GM12878 (cell line): ENCODE measurements around the gene DNAJC2.

Experiments
- BHLHE40 ChIP-seq, 2 experiments: fragments of 450-650 bp in 1 of 2; IDR thresholded peaks; 2 replicates each; pipeline ENCODE4 v1.6.1; 2011 to 2017; ENCODE audit warnings: low read depth in 2 of 2, borderline replicate concordance in 1 of 2, improper control_type of control experiment in 1 of 2, low read length in 1 of 2, mild to moderate bottlenecking in 1 of 2
- CREB1 ChIP-seq: IDR thresholded peaks from 2 replicates; pipeline ENCODE4 v1.6.1; 2012; ENCODE audit warnings: low read depth, mild to moderate bottlenecking, inconsistent platforms
- CREM ChIP-seq: IDR thresholded peaks from 2 replicates; pipeline ENCODE4 v1.6.1; 2014; ENCODE audit warnings: antibody characterized with exemption, low read depth
- CTCF ChIP-seq, 3 experiments: IDR thresholded peaks in 2 of 3; conservative IDR thresholded peaks in 1 of 3; 2 replicates each; pipeline ENCODE4 v1.5.1; 2011; ENCODE audit warnings: low read depth in 3 of 3, low read length in 3 of 3, mild to moderate bottlenecking in 3 of 3, control low read depth in 2 of 3, moderate library complexity in 2 of 3, inconsistent platforms in 1 of 3, mixed read lengths in 1 of 3; ENCODE audit not compliant: control insufficient read depth in 2 of 3, insufficient read depth in 1 of 3; ENCODE audit errors: extremely low read depth in 1 of 3
- HDAC2 ChIP-seq: fragments of 200-600 bp; sonication (generic); IDR thresholded peaks from 2 replicates; pipeline ENCODE4 v1.6.1; 2017
- MAX ChIP-seq: IDR thresholded peaks from 2 replicates; pipeline ENCODE4 v1.6.1; 2012; ENCODE audit warnings: low read depth, low read length, improper control_type of control experiment
- POLR2A ChIP-seq: IDR thresholded peaks from 2 replicates; pipeline ENCODE4 v1.6.1; 2011; ENCODE audit warnings: low read depth, mild to moderate bottlenecking, low read length
- RAD21 ChIP-seq: IDR thresholded peaks from 2 replicates; pipeline ENCODE4 v1.6.1; 2011; ENCODE audit warnings: mild to moderate bottlenecking, low read depth, low read length, moderate library complexity; ENCODE audit not compliant: insufficient read depth
- SIN3A ChIP-seq: IDR thresholded peaks from 2 replicates; pipeline ENCODE4 v1.6.1; 2012; ENCODE audit warnings: low read depth, low read length, improper control_type of control experiment
- SMC3 ChIP-seq: IDR thresholded peaks from 2 replicates; pipeline ENCODE4 v1.6.1; 2011; ENCODE audit warnings: low read length, improper control_type of control experiment, borderline replicate concordance
- SPI1 ChIP-seq: IDR thresholded peaks from 2 replicates; pipeline ENCODE4 v1.6.1; 2011; ENCODE audit warnings: low read depth, mild to moderate bottlenecking, low read length, moderate library complexity, borderline replicate concordance; ENCODE audit not compliant: insufficient read depth
- ZNF274 ChIP-seq: IDR thresholded peaks from one replicate; pipeline ENCODE4 v1.8.0; 2011; ENCODE audit not compliant: insufficient read length, insufficient read depth

- TF ChIP-seq RAD21 (no peak), CREM (no peak), SPI1 (no peak), CREB1 (no peak), CTCF (IDR thresholded peaks at IDR 0.05 in 2 of 3, conservative IDR thresholded peaks at IDR 0.05 in 1 of 3; ENCODE audit: control insufficient read depth in 2 of 3, extremely low read depth in 1 of 3, insufficient read depth in 1 of 3, low read depth in 3 of 3, low read length in 3 of 3) (no peak), BHLHE40 (IDR thresholded peaks at IDR 0.05; ENCODE audit: borderline replicate concordance in 1 of 2, low read depth in 2 of 2, low read length in 1 of 2) (no peak), ZNF274 (no peak), POLR2A (no peak), MAX (no peak), SIN3A (no peak), SMC3 (no peak), HDAC2 (no peak)
Observed at GRCh38 chr7:103325744-103326143, 18.8 kb downstream of the DNAJC2 start.
